CD4-positive, alpha-beta T cell (primary cell): Measurements from ENCODE around the gene KRT12. TPM values are rescaled to one million over a fixed set of nuclear protein-coding genes. Genes with fewer than 3 reads are reported as not detected.

Experiments used
- ATAC-seq: fragments of 200-7000 bp; cut with Tn5 transposase; one replicate; pipeline ENCODE4 v1.10.0; 2022; ENCODE audit warnings: mild to moderate bottlenecking; ENCODE audit not compliant: poor library complexity
- CTCF ChIA-PET: fragments of 350-600 bp; sonication (Branson Sonifier 250); formaldehyde crosslinking; loops from one replicate; lab custom pipeline; 2021; ENCODE audit warnings: antibody characterized with exemption, inconsistent platforms; lab: Charles Lee
- POLR2A ChIA-PET: fragments of 350-600 bp; sonication (Branson Sonifier 250); formaldehyde crosslinking; loops from one replicate; lab custom pipeline; 2021; ENCODE audit warnings: antibody characterized with exemption, inconsistent platforms; lab: Charles Lee
- DNase-seq, 14 experiments: peaks; one replicate each; pipeline ENCODE4 v3.0.0-alpha.2; 2013 to 2020; ENCODE audit warnings: mixed read lengths in 2 of 14
- H3K27ac ChIP-seq, 2 donors: one replicate each; pipeline versions ENCODE4 v1.5.1 to v1.7.0; 2013; ENCODE audit warnings: low read length in 2 of 2, low read depth in 1 of 2, mild to moderate bottlenecking in 1 of 2
- H3K27me3 ChIP-seq, 2 experiments: 1 replicate in 1 of 2; 2 replicates in 1 of 2; pipeline versions ENCODE4 v1.6.1 to v1.7.0; 2013; ENCODE audit warnings: low read length in 2 of 2, control low read depth in 1 of 2, mild to moderate bottlenecking in 1 of 2, moderate library complexity in 1 of 2; ENCODE audit not compliant: insufficient read depth in 2 of 2, control insufficient read depth in 1 of 2
- H3K36me3 ChIP-seq: one replicate; pipeline ENCODE4 v1.6.1; 2013; ENCODE audit warnings: low read length, control low read depth; ENCODE audit not compliant: insufficient read depth
- H3K4me1 ChIP-seq: one replicate; pipeline ENCODE4 v1.6.1; 2013; ENCODE audit warnings: low read length, control low read depth; ENCODE audit not compliant: insufficient read depth
- H3K4me3 ChIP-seq: one replicate; pipeline ENCODE4 v1.5.1; 2013; ENCODE audit warnings: mild to moderate bottlenecking, low read length, moderate library complexity
- H3K9me3 ChIP-seq, 2 experiments: 1 replicate in 1 of 2; 2 replicates in 1 of 2; pipeline versions ENCODE4 v1.6.1 to v1.7.0; 2013; ENCODE audit warnings: low read length in 2 of 2, mild to moderate bottlenecking in 2 of 2, control low read depth in 1 of 2, moderate library complexity in 1 of 2; ENCODE audit not compliant: control insufficient read depth in 1 of 2, insufficient read depth in 1 of 2
- H3K27ac Mint-ChIP-seq: one replicate; pipeline ENCODE4 v1.8.0; 2020; ENCODE audit warnings: mixed read lengths
- H3K27me3 Mint-ChIP-seq: one replicate; pipeline ENCODE4 v1.8.0; 2021; ENCODE audit warnings: mixed read lengths
- H3K36me3 Mint-ChIP-seq: one replicate; pipeline ENCODE4 v1.8.0; 2021; ENCODE audit warnings: low read depth, mixed read lengths
- H3K4me1 Mint-ChIP-seq: one replicate; pipeline ENCODE4 v1.8.0; 2021; ENCODE audit warnings: low read depth, mixed read lengths
- H3K4me3 Mint-ChIP-seq: one replicate; pipeline ENCODE4 v1.8.0; 2020; ENCODE audit warnings: mild to moderate bottlenecking, mixed read lengths
- H3K9me3 Mint-ChIP-seq: one replicate; pipeline ENCODE4 v1.8.0; 2020; ENCODE audit warnings: mixed read lengths
- intact Hi-C, 2 experiments: fragments of 100-400 bp; cut with DNase I in 1 of 2; cut with micrococcal nuclease in 1 of 2; formaldehyde crosslinking; loops; one replicate each; pipeline versions ENCODE4 v1.15.1 to v1.9.0; 2023 to 2025; cut with DNase I, micrococcal nuclease
- total RNA-seq, 174 experiments: library from RNA in 2 of 174; stranded (reverse) in 2 of 174; gene quantifications; one replicate each; pipeline ENCODE4 v1.2.3 and lab custom pipeline; 2021 to 2026
- TF ChIP-seq, protein P1 (sequence below): fragments of 200-600 bp; IDR thresholded peaks from one replicate; pipeline ENCODE4 v1.8.0; 2022; ENCODE audit warnings: antibody characterized with exemption, mild to moderate bottlenecking

Gene KRT12
- total RNA-seq, 2 experiments from 2014 or later = not detected

DNA sequence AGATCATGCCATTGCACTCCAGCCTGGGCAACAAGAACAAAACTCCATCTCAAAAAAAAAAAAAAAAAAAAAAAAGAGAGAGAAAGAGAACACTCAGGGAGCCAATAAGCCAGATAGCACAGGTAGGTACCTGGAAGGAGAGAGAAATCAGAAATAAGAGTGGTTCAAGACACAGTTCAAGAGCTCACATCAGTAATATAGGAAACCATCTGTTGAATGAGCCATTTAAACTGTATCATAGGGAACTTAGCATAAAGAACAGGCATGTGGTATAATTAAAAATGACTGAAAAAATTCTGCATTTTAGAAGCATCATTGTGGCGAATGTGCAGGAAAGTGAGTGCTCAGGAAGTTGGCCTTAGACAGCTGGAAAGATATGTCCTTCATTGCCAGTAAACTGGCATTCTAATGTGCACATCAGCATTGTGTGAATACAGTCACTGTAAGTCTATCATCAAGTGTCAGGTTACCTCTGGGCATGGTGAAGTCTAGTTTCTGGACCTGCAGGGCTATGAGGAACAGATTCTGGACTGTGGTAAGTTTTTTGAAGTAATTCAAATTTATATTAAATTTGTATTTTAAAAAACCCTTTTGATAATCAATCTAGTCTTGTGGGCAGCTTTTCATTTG, 20.4 kb downstream of the KRT12 start:
- Mint-ChIP-seq H3K4me3 (no peak overlapping the region), H3K27ac (no peak overlapping the region), H3K36me3 (no peaks in the 10 kb centered on the region), H3K4me1 (no peaks in the 10 kb centered on the region), H3K9me3 (no peaks in the 10 kb centered on the region), H3K27me3 (peaks cover 59% of the 10 kb centered on the region)
- H3K27me3 ChIP-seq = peaks cover 0 to 32% of the 10 kb centered on the region in 2 experiments
- H3K27ac ChIP-seq = no peak overlapping the region
- ATAC-seq (no peak), DNase-seq (no peak)
- intact Hi-C loops = no loop called here
- no peaks in the 10 kb centered on the region for H3K9me3 ChIP-seq
- POLR2A ChIA-PET = interaction anchor here (0.6 kb wide), 1 partner anchor 128 kb away, joined by 3 read pairs; no protein-coding TSS in a partner anchor
- no peak overlapping the region for H3K4me3 ChIP-seq
- H3K4me1 ChIP-seq = no peaks in the 10 kb centered on the region
- H3K36me3 ChIP-seq = no peaks in the 10 kb centered on the region
- TF ChIP-seq, protein P1, sequence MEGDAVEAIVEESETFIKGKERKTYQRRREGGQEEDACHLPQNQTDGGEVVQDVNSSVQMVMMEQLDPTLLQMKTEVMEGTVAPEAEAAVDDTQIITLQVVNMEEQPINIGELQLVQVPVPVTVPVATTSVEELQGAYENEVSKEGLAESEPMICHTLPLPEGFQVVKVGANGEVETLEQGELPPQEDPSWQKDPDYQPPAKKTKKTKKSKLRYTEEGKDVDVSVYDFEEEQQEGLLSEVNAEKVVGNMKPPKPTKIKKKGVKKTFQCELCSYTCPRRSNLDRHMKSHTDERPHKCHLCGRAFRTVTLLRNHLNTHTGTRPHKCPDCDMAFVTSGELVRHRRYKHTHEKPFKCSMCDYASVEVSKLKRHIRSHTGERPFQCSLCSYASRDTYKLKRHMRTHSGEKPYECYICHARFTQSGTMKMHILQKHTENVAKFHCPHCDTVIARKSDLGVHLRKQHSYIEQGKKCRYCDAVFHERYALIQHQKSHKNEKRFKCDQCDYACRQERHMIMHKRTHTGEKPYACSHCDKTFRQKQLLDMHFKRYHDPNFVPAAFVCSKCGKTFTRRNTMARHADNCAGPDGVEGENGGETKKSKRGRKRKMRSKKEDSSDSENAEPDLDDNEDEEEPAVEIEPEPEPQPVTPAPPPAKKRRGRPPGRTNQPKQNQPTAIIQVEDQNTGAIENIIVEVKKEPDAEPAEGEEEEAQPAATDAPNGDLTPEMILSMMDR = no peak
- CTCF ChIA-PET = interaction anchor here (0.7 to 1.1 kb wide), 2 partner anchors 10 to 224 kb away, joined by 3 to 4 read pairs; no protein-coding TSS in a partner anchor

DNA sequence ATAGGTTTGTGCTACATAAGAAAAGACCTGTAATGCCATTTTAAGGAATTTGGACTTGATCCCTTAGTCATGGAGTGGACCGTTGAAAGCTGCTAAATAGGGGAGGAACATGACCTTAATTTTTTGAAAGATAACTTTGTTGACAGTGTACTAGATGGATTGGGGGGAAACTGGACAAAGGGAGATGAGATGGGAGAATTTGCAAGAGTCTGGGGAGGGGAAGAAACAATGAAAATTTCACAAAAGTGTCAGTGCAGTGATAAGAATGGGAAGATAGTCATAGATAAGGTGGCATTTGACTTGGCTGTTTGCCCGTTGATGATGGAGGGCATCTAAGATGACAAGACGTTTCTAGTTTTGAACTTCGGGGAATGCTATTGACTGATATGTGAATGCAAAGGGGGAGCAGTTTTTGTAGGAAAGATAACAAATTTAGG, 22.3 kb downstream of the KRT12 start:
- no peak for ATAC-seq
- Mint-ChIP-seq H3K4me3 (no peak overlapping the region), H3K9me3 (no peaks in the 10 kb centered on the region), H3K27me3 (peaks cover 56% of the 10 kb centered on the region), H3K27ac (no peak overlapping the region), H3K4me1 (no peaks in the 10 kb centered on the region), H3K36me3 (no peaks in the 10 kb centered on the region)
- Histone ChIP-seq H3K9me3 (no peaks in the 10 kb centered on the region), H3K27ac (no peak overlapping the region), H3K36me3 (no peaks in the 10 kb centered on the region), H3K4me3 (no peak overlapping the region), H3K27me3 (peaks cover 0 to 14% of the 10 kb centered on the region in 2 experiments), H3K4me1 (no peaks in the 10 kb centered on the region)
- CTCF ChIA-PET = interaction anchor here (1.7 kb wide), 1 partner anchor 818 kb away, joined by 3 read pairs; no protein-coding TSS in a partner anchor
- POLR2A ChIA-PET = no interaction called here
- TF ChIP-seq, protein P1 = no peak
- DNase-seq = no peak
- intact Hi-C loops = loop anchor here in 1 of 2 experiments (5.0 kb wide), 1 partner anchor 57 kb away; no protein-coding TSS in a partner anchor

DNA sequence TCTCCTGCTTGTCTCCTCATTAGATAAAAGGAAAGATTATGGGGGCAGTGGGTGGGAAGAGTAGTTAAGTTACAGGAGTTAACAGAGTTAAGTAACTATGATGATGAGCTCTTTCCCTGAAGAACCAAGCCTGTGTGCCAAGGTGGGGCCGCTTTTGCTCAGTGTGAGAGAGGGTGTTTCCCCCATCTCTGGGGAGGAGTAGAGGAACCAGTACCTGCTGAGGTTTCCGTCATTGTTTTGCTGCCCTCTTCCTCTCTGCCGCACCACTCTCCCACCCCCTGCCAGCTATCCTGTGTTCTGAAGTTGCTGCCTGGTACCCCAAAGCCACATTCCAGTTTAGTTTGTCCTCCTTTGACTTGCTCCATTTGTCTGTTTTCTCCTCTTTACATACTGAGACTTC, 23.8 kb downstream of the KRT12 start:
- H3K9me3 Mint-ChIP-seq = no peaks in the 10 kb centered on the region
- no peak overlapping the region for H3K4me3 Mint-ChIP-seq
- no peaks in the 10 kb centered on the region for H3K9me3 ChIP-seq
- ChIA-PET CTCF (no interaction called here), POLR2A (interaction anchor here (0.5 kb wide), 1 partner anchor 317 kb away, joined by 3 read pairs; no protein-coding TSS in a partner anchor)
- intact Hi-C loops = loop anchor here in 1 of 2 experiments (5.0 kb wide), 1 partner anchor 56 kb away; no protein-coding TSS in a partner anchor
- ATAC-seq = no peak
- H3K36me3 ChIP-seq = no peaks in the 10 kb centered on the region
- peaks cover 0 to 11% of the 10 kb centered on the region in 2 experiments for H3K27me3 ChIP-seq
- no peak overlapping the region for H3K27ac Mint-ChIP-seq
- no peak overlapping the region for H3K4me3 ChIP-seq
- H3K4me1 Mint-ChIP-seq = no peaks in the 10 kb centered on the region
- no peaks in the 10 kb centered on the region for H3K36me3 Mint-ChIP-seq
- H3K27me3 Mint-ChIP-seq = peaks cover 52% of the 10 kb centered on the region
- H3K27ac ChIP-seq = no peak overlapping the region
- TF ChIP-seq, protein P1 = no peak
- no peaks in the 10 kb centered on the region for H3K4me1 ChIP-seq
- DNase-seq = no peak
